ENCODE data around the gene GPI.

Gene GPI

DNA sequence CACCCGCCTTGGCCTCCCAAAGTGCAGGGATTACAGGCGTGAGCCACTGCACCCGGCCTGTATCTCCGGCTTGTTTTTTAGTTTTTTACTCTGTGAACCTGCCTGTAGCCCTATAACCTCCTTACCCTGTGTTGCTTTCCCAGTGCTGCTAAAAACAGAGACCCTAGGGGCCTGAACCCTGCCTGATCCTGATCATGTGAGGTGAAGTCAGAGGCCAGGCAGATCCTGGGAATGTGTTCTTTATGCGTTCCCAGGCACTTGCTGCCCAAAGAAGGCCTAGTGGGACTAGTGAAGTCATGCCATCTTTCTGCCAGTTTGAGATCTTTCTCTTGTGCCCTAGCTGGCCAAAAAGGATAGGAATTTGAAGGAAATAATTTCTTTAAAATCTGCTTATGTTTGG is 67.8 kb downstream of the GPI start:
- H3K27ac Mint-ChIP-seq: no peak overlapping the region
- DNase-seq (no peak), ATAC-seq (replicated peaks) (no peak)
- no peak overlapping the region for H3K4me3 Mint-ChIP-seq
- no peaks in the 10 kb centered on the region for H3K9me3 Mint-ChIP-seq
- peaks cover 18 to 26% of the 10 kb centered on the region in 2 donors for H3K4me1 Mint-ChIP-seq (ENCODE audit: low read depth in 2 of 2)
- H3K27me3 Mint-ChIP-seq: no peaks in the 10 kb centered on the region
- peaks cover 72% of the 10 kb centered on the region for H3K36me3 Mint-ChIP-seq (ENCODE audit: insufficient read depth)

DNA sequence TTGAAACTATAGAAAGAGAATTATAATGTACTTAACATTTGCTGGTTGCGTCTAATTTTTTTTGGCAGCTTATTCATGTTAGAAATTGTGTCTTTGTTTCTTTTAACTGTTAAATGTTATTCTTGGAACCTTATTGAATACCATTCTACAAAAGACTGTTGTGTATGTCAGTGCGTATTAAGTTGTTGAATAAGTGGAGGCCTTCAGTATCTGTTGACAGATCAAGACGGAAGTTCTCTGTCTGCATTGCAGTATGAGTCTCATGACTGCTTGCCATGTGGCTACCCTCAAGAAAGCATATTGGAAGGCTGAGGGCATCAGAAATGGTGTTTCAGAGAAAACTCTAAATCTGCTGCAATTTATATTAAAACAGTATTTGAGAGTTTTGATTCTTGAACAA is 71.7 kb downstream of the GPI start:
- Mint-ChIP-seq H3K27me3 (no peaks in the 10 kb centered on the region), H3K27ac (no peak overlapping the region), H3K4me1 (ENCODE audit: low read depth in 2 of 2) (peaks cover 2 to 13% of the 10 kb centered on the region in 2 donors), H3K36me3 (ENCODE audit: insufficient read depth) (peaks cover 89% of the 10 kb centered on the region), H3K4me3 (no peak overlapping the region), H3K9me3 (no peaks in the 10 kb centered on the region)
- ATAC-seq (replicated peaks) (no peak), DNase-seq (no peak)

DNA sequence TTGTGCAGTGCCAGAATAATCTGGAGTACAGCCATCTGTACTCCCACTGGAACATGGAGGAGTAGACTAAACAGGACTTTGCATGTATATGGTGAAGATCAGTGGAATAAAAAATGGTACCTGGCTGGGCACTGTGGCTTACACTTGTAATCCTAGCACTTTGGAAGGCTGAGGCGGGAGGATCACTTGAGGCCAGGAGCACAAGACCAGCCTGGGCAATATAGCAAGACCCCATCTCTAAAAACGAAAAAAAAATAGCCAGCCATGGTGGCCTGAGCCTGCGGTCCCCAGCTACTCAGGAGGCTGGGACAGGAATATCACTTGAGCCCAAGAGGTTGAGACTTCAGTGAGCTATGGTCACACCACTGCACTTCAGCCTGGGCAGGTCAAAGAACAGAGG is 83.2 kb downstream of the GPI start:
- no peak for ATAC-seq (replicated peaks)
- Mint-ChIP-seq H3K36me3 (ENCODE audit: insufficient read depth) (peaks cover 93% of the 10 kb centered on the region), H3K4me1 (ENCODE audit: low read depth in 2 of 2) (peaks cover 0 to 4% of the 10 kb centered on the region in 2 donors), H3K27me3 (no peaks in the 10 kb centered on the region), H3K27ac (peak overlapping the region in 1 of 2 donors; percentile 81), H3K9me3 (no peaks in the 10 kb centered on the region), H3K4me3 (no peak overlapping the region)
- DNase-seq: no peak
